Liver (tissue), 9 donors: ENCODE data around the gene VLDLR. TPM values are rescaled to one million over a fixed set of nuclear protein-coding genes. Genes with fewer than 3 reads are reported as not detected.

Experiments used
- DNase-seq: peaks from one replicate; pipeline ENCODE4 v3.0.0-alpha.2; 2017; ENCODE audit warnings: low spot score
- H3K27ac ChIP-seq, 2 donors: one replicate each; pipeline ENCODE4 v1.7.0; 2013; ENCODE audit warnings: inconsistent platforms in 2 of 2, low read length in 2 of 2, control low read depth in 1 of 2, low read depth in 1 of 2, mild to moderate bottlenecking in 1 of 2
- H3K27me3 ChIP-seq, 4 donors: one replicate each; pipeline versions ENCODE4 v1.6.1 to v1.7.0; 2013; ENCODE audit warnings: low read length in 3 of 4, inconsistent platforms in 1 of 4, mild to moderate bottlenecking in 1 of 4, moderate library complexity in 1 of 4; ENCODE audit not compliant: control insufficient read depth in 4 of 4, insufficient read depth in 4 of 4
- H3K36me3 ChIP-seq, 4 donors: one replicate each; pipeline versions ENCODE4 v1.6.1 to v1.7.0; 2013; ENCODE audit warnings: low read length in 3 of 4, mild to moderate bottlenecking in 3 of 4, low read depth in 1 of 4, moderate library complexity in 1 of 4; ENCODE audit not compliant: control insufficient read depth in 4 of 4, insufficient read depth in 3 of 4
- H3K4me1 ChIP-seq, 4 donors: one replicate each; pipeline versions ENCODE4 v1.6.1 to v1.7.0; 2013; ENCODE audit warnings: low read length in 3 of 4, mild to moderate bottlenecking in 3 of 4, moderate library complexity in 1 of 4; ENCODE audit not compliant: control insufficient read depth in 4 of 4, insufficient read depth in 4 of 4
- H3K4me3 ChIP-seq, 3 donors: one replicate each; pipeline versions ENCODE4 v1.6.1 to v1.7.0; 2013; ENCODE audit warnings: low read length in 3 of 3, control low read depth in 1 of 3, low read depth in 1 of 3, mild to moderate bottlenecking in 1 of 3
- H3K9ac ChIP-seq, 2 donors: one replicate each; pipeline ENCODE4 v1.7.0; 2013; ENCODE audit warnings: low read length in 2 of 2, mild to moderate bottlenecking in 2 of 2, moderate library complexity in 2 of 2, control low read depth in 1 of 2, low read depth in 1 of 2
- H3K9me3 ChIP-seq, 4 donors: one replicate each; pipeline versions ENCODE4 v1.6.1 to v1.7.0; 2013; ENCODE audit warnings: low read length in 3 of 4; ENCODE audit not compliant: control insufficient read depth in 4 of 4
- ATF3 ChIP-seq: IDR thresholded peaks from 2 replicates; pipeline ENCODE4 v1.6.1; 2016; ENCODE audit warnings: antibody characterized with exemption
- CTCF ChIP-seq: fragments of 150-350 bp; IDR thresholded peaks from 2 replicates; pipeline ENCODE4 v1.5.1; 2017; ENCODE audit warnings: improper control_type of control experiment, low read depth, low read length; ENCODE audit not compliant: missing input control
- EGR1 ChIP-seq, 2 donors: IDR thresholded peaks; 2 replicates each; pipeline ENCODE4 v1.6.1; 2016 to 2018; ENCODE audit warnings: antibody characterized with exemption in 2 of 2, low read depth in 2 of 2
- FOXA1 ChIP-seq: IDR thresholded peaks from 2 replicates; pipeline ENCODE4 v1.6.1; 2016; ENCODE audit warnings: antibody characterized with exemption
- FOXA2 ChIP-seq: IDR thresholded peaks from 2 replicates; pipeline ENCODE4 v1.6.1; 2016; ENCODE audit warnings: antibody characterized with exemption
- GABPA ChIP-seq, 2 donors: IDR thresholded peaks in 1 of 2; conservative IDR thresholded peaks in 1 of 2; 2 replicates each; pipeline ENCODE4 v1.6.1; 2016; ENCODE audit warnings: antibody characterized with exemption in 2 of 2, mild to moderate bottlenecking in 1 of 2, moderate library complexity in 1 of 2
- HNF4A ChIP-seq, 2 donors: conservative IDR thresholded peaks; 2 replicates each; pipeline ENCODE4 v1.6.1; 2016; ENCODE audit warnings: antibody characterized with exemption in 2 of 2, mild to moderate bottlenecking in 2 of 2
- HNF4G ChIP-seq: IDR thresholded peaks from 2 replicates; pipeline ENCODE4 v1.6.1; 2016; ENCODE audit warnings: antibody characterized with exemption
- JUND ChIP-seq, 2 donors: IDR thresholded peaks; 2 replicates each; pipeline ENCODE4 v1.6.1; 2016; ENCODE audit warnings: antibody characterized with exemption in 2 of 2
- MAX ChIP-seq: IDR thresholded peaks from 2 replicates; pipeline ENCODE4 v1.6.1; 2016; ENCODE audit warnings: antibody characterized with exemption
- NR2F2 ChIP-seq: IDR thresholded peaks from 2 replicates; pipeline ENCODE4 v1.6.1; 2016; ENCODE audit warnings: antibody characterized with exemption
- RAD21 ChIP-seq, 2 donors: IDR thresholded peaks; 2 replicates each; pipeline ENCODE4 v1.6.1; 2016; ENCODE audit warnings: antibody characterized with exemption in 2 of 2, mild to moderate bottlenecking in 2 of 2
- REST ChIP-seq: IDR thresholded peaks from 2 replicates; pipeline ENCODE4 v1.6.1; 2016; ENCODE audit warnings: antibody characterized with exemption, mild to moderate bottlenecking
- RXRA ChIP-seq, 2 donors: IDR thresholded peaks; 2 replicates each; pipeline ENCODE4 v1.6.1; 2017 to 2018; ENCODE audit warnings: antibody characterized with exemption in 2 of 2, mild to moderate bottlenecking in 1 of 2
- SP1 ChIP-seq: IDR thresholded peaks from 2 replicates; pipeline ENCODE4 v1.6.1; 2018; ENCODE audit warnings: antibody characterized with exemption, mild to moderate bottlenecking
- TAF1 ChIP-seq: conservative IDR thresholded peaks from 2 replicates; pipeline ENCODE4 v1.6.1; 2016; ENCODE audit warnings: antibody characterized with exemption, mild to moderate bottlenecking
- YY1 ChIP-seq: IDR thresholded peaks from 2 replicates; pipeline ENCODE4 v1.6.1; 2016; ENCODE audit warnings: antibody characterized with exemption, mild to moderate bottlenecking
- ZBTB33 ChIP-seq: IDR thresholded peaks from 2 replicates; pipeline ENCODE4 v1.6.1; 2016; ENCODE audit warnings: antibody characterized with exemption
- WGBS: extraction: QIAGEN DNeasy Blood & Tissue Kit; methylation state at CpG from one replicate; pipeline ENCODE4 v1.1.7; 2013; 5-methylcytosine and 5-hydroxymethylcytosine counted together
- polyA plus RNA-seq, 2 donors: library from polyadenylated mRNA; stranded (reverse) in 1 of 2; unstranded in 1 of 2; fragments of 200-250 nt in 1 of 2; fragments of >200 nt in 1 of 2; fragmentation: Nextera tagmentation in 1 of 2; extraction: Ambion mirVana in 1 of 2; gene quantifications; one replicate each; pipeline versions ENCODE4 v1.2.1 to v1.2.3, GENCODE V29; 2013 to 2015
- total RNA-seq, 2 donors: library from RNA; depleted of rRNA; stranded (reverse); fragments of >200 nt; gene quantifications; one replicate each; pipeline ENCODE4 v1.2.3, GENCODE V29; 2014
- donor health status: healthy.
- donor health status: healthy.
- donor health status: healthy.
- donor health status: healthy.
- donor health status: healthy.

The VLDLR gene
- total and polyA plus RNA-seq, 4 donors, result 0.44 to 2.8 (median 1.4) TPM

GRCh38 chr9:2608276-2608675 is 13.3 kb upstream of the VLDLR start:
- Histone ChIP-seq H3K27ac (no peak overlapping the region), H3K4me1 (no peaks in the 10 kb centered on the region)
- 77% methylated on average over 2 of the region's 2 CpGs for WGBS

More at GRCh38 chr9:2608276-2608675, 13.3 kb upstream of the VLDLR start:
- no peak overlapping the region for H3K4me3 ChIP-seq
- DNase-seq, result no peak
- TF ChIP-seq ATF3 (no peak), YY1 (no peak), JUND (IDR thresholded peaks at IDR 0.05) (no peak), RXRA (IDR thresholded peaks at IDR 0.05) (no peak), RAD21 (IDR thresholded peaks at IDR 0.05) (no peak), HNF4A (conservative IDR thresholded peaks at IDR 0.05) (no peak), FOXA2 (no peak), CTCF (no peak), HNF4G (no peak), TAF1 (no peak), GABPA (IDR thresholded peaks at IDR 0.05 in 1 of 2, conservative IDR thresholded peaks at IDR 0.05 in 1 of 2) (no peak), SP1 (no peak), NR2F2 (no peak), FOXA1 (no peak), MAX (no peak), EGR1 (IDR thresholded peaks at IDR 0.05; ENCODE audit: low read depth in 2 of 2) (no peak), ZBTB33 (no peak), REST (no peak)
- no peaks in the 10 kb centered on the region for H3K27me3 ChIP-seq
- no peaks in the 10 kb centered on the region for H3K9me3 ChIP-seq
- H3K36me3 ChIP-seq, result no peaks in the 10 kb centered on the region
- H3K9ac ChIP-seq, result no peak overlapping the region
